ENCODE data around the gene TSSK3.

DNA sequence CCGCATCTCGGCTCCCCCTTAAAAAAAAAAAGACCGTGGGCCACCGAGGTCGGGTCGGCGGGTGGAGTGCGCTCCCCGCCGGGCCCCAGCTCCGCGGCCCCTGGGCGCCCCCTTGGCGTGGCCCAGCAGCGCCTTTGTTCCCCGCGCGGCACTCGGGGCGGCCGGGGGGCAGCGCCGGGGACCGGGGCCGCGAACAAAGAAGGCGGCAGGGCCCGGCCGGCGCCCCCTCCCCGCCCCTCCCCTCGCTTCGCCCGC, 26.9 kb upstream of the TSSK3 start:
- TF ChIP-seq CTCF (IDR thresholded peaks at IDR 0.05) (no peak), EP300 (IDR thresholded peaks at IDR 0.05) (no peak), POLR2A (IDR thresholded peaks at IDR 0.05) (no peak)

Measured in ovary (tissue), 3 donors.